Upper lobe of left lung (tissue), 6 donors: ENCODE measurements around the gene SGMS1. TPM values are rescaled to one million over a fixed set of nuclear protein-coding genes. Genes with fewer than 3 reads are reported as not detected.

Experiments
- ATAC-seq, 2 donors: fragments of 200-7000 bp; cut with Tn5 transposase; one replicate each; pipeline ENCODE4 v1.9.1; 2022; ENCODE audit warnings: mild to moderate bottlenecking in 2 of 2, moderate library complexity in 2 of 2; ENCODE audit not compliant: low FRiP score in 2 of 2
- DNase-seq, 2 donors: peaks; one replicate each; pipeline ENCODE4 v3.0.0-alpha.2; 2019 to 2020
- H3K27ac ChIP-seq, 4 donors: fragments of 200-600 bp; sonication (generic); one replicate each; pipeline ENCODE4 v1.5.1; 2016 to 2019
- H3K27me3 ChIP-seq, 4 donors: fragments of 200-600 bp; sonication (generic); one replicate each; pipeline ENCODE4 v1.5.1; 2017 to 2019
- H3K36me3 ChIP-seq, 4 donors: fragments of 200-600 bp; sonication (generic); one replicate each; pipeline ENCODE4 v1.5.1; 2016 to 2019
- H3K4me1 ChIP-seq, 4 donors: fragments of 200-600 bp; sonication (generic); one replicate each; pipeline ENCODE4 v1.5.1; 2018 to 2019
- H3K4me3 ChIP-seq, 4 donors: fragments of 200-600 bp; sonication (generic); one replicate each; pipeline ENCODE4 v1.5.1; 2017 to 2019; ENCODE audit warnings: mild to moderate bottlenecking in 2 of 4, moderate library complexity in 1 of 4
- H3K9me3 ChIP-seq, 4 donors: fragments of 200-600 bp; sonication (generic); one replicate each; pipeline ENCODE4 v1.5.1; 2018 to 2019
- EP300 ChIP-seq, 4 donors: sonication (generic); formaldehyde crosslinking; IDR thresholded peaks; one replicate each; pipeline ENCODE4 v1.5.1; 2017; ENCODE audit warnings: antibody characterized with exemption in 4 of 4, control low read depth in 2 of 4
- POLR2A ChIP-seq, 4 donors: fragments of 450-650 bp; IDR thresholded peaks; one replicate each; pipeline ENCODE4 v1.5.1; 2016 to 2017; ENCODE audit warnings: antibody characterized with exemption in 4 of 4, mild to moderate bottlenecking in 2 of 4
- POLR2AphosphoS5 ChIP-seq, 2 donors: sonication (generic); formaldehyde crosslinking; IDR thresholded peaks; one replicate each; pipeline ENCODE4 v1.5.1; 2017; ENCODE audit warnings: antibody characterized with exemption in 2 of 2
- WGBS, 2 donors: methylation state at CpG; one replicate each; pipeline ENCODE4 v1.1.5; 2017 to 2018; 5-methylcytosine and 5-hydroxymethylcytosine counted together
- total RNA-seq, 6 donors: library from RNA; depleted of rRNA in 4 of 6; stranded (reverse); fragments of >200 nt in 4 of 6; gene quantifications; one replicate each; pipeline versions ENCODE4 v1.1.0 to v1.2.1, GENCODE V29; 2016 to 2021
- TF ChIP-seq, protein P1 (sequence below), 6 experiments: fragments of 450-650 bp in 4 of 6; fragments of 200-600 bp in 2 of 6; sonication (generic) in 2 of 6; IDR thresholded peaks; one replicate each; pipeline ENCODE4 v1.5.1; 2016 to 2019; ENCODE audit warnings: antibody characterized with exemption in 6 of 6
- donor health status: DM: no; HTN: no; CAD: no; lungs with moderate emphysema.
- donor health status: DM: no; HTN: yes; CAD: no; lungs with severe emphysema.

SGMS1 gene
- total RNA-seq, 6 donors from 2014 or later, result 66.7 to 230 (median 173) TPM

DNA sequence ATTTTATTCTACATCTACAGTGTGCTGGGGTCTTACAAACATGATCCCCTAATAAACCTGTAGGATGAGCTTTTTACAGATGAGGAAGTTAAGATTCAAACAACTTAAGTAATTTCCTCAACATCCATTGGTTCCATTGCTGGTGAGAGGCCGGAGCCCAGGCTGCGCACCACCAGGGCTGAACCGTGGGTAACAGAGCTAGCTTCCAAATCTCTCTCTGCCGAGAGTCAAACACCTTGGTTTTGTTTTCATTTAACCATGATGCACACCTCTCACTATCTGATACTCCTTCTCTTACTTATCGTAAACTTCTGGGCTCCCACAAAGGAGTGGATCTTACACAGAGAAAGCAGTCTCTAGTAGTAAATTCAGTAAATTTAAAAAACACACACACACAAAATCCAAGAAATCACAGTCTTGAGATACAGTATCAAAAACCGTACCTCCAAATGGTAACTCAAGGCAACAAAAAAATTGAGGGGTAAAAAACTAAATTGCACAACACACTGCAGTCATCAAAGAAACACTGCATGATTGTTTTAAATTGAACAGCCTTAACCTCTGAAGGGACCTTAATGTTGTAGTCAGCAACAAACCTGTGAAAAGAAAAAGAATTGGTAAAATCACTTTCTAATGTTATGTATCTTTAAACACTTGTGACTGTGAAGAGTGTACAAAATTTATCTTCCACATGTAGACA lies 20.5 kb downstream of the SGMS1 start:
- no peak for DNase-seq

DNA sequence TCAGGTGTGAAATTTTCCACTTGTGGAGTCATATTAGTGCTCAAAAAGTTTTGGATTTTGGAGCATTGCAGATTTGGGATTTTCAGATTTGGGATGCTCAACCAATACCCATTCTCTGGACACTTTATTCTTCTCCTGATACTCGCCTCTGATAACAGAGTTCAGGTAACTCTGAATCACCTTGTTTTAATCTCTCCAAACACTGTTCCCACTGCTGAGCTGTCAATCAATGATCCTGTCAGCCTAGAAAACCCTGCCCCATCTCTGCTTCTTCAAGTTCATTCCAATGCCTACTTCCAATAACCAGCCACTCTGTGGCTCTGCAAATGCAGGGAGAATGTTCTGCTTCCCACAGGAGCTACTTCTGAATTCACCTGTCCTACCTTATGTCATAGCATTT lies 21.8 kb downstream of the SGMS1 start:
- WGBS, 2 donors, result 94 to 96% methylated on average over 1 of the region's 1 CpG
- Histone ChIP-seq H3K4me1 (peaks cover 52 to 71% (median 64%) of the 10 kb centered on the region in 4 donors), H3K9me3 (no peaks in the 10 kb centered on the region)

More for the DNA sequence above, 20.5 kb downstream of the SGMS1 start:
- no peaks in the 10 kb centered on the region for H3K27me3 ChIP-seq
- H3K27ac ChIP-seq, result peak overlapping the region in 2 of 4 donors; percentile 49
- no peak overlapping the region for H3K4me3 ChIP-seq
- WGBS, 2 donors, result 86 to 88% methylated on average over 6 of the region's 6 CpGs
- no peaks in the 10 kb centered on the region for H3K36me3 ChIP-seq
- ATAC-seq, result no peak
- TF ChIP-seq POLR2A (IDR thresholded peaks at IDR 0.05) (no peak), EP300 (IDR thresholded peaks at IDR 0.05) (no peak), POLR2AphosphoS5 (IDR thresholded peaks at IDR 0.05) (no peak)
- TF ChIP-seq, protein P1, sequence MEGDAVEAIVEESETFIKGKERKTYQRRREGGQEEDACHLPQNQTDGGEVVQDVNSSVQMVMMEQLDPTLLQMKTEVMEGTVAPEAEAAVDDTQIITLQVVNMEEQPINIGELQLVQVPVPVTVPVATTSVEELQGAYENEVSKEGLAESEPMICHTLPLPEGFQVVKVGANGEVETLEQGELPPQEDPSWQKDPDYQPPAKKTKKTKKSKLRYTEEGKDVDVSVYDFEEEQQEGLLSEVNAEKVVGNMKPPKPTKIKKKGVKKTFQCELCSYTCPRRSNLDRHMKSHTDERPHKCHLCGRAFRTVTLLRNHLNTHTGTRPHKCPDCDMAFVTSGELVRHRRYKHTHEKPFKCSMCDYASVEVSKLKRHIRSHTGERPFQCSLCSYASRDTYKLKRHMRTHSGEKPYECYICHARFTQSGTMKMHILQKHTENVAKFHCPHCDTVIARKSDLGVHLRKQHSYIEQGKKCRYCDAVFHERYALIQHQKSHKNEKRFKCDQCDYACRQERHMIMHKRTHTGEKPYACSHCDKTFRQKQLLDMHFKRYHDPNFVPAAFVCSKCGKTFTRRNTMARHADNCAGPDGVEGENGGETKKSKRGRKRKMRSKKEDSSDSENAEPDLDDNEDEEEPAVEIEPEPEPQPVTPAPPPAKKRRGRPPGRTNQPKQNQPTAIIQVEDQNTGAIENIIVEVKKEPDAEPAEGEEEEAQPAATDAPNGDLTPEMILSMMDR (IDR thresholded peaks at IDR 0.05), result no peak
- H3K9me3 ChIP-seq, result no peaks in the 10 kb centered on the region
- H3K4me1 ChIP-seq, result peaks cover 59 to 81% (median 71%) of the 10 kb centered on the region in 4 donors

DNA sequence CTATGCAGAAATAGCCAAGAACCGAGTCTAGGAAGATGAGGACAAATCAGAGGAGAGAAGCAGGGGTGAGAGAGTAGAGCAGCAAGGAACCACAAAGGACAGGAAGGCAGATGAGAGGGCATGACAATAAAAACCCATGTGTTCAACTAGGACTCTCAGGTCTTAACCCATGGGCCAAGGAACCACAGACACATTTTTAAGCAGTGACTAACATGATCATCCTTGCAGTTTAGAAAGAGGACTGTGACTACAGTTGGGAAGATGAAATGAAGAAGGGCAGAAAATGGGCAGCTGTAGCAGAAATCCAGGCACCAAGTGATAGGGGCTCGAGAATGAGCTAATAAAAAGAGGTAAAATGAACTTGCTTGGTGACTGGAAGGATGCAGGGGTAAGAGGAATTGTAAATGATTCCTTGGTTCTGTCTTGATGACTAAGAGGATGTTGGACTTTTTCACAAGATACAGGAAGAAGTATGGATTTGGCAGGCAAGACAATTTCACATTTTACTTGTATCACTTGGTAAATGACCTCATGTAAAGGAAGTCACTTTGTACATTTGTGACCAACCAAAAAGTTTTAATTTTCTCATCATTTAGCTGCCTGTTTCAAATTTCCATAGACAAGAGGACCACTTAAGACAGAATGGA lies 22.8 kb downstream of the SGMS1 start:
- no peak overlapping the region for H3K27ac ChIP-seq
- H3K4me1 ChIP-seq, result peaks cover 49 to 63% (median 55%) of the 10 kb centered on the region in 4 donors
- H3K9me3 ChIP-seq, result no peaks in the 10 kb centered on the region
- TF ChIP-seq POLR2A (IDR thresholded peaks at IDR 0.05) (no peak), EP300 (IDR thresholded peaks at IDR 0.05) (no peak), POLR2AphosphoS5 (IDR thresholded peaks at IDR 0.05) (no peak)
- TF ChIP-seq, protein P1 (IDR thresholded peaks at IDR 0.05), result no peak
- no peak for DNase-seq
- ATAC-seq, result no peak
- H3K27me3 ChIP-seq, result no peaks in the 10 kb centered on the region
- H3K36me3 ChIP-seq, result no peaks in the 10 kb centered on the region
- WGBS, 2 donors, result 61 to 90% methylated on average over 2 of the region's 2 CpGs
- H3K4me3 ChIP-seq, result no peak overlapping the region

More for the DNA sequence above, 21.8 kb downstream of the SGMS1 start:
- Histone ChIP-seq H3K4me3 (no peak overlapping the region), H3K27me3 (no peaks in the 10 kb centered on the region), H3K36me3 (no peaks in the 10 kb centered on the region), H3K27ac (no peak overlapping the region)
- DNase-seq (no peak), ATAC-seq (no peak)
- TF ChIP-seq POLR2A (IDR thresholded peaks at IDR 0.05), result no peak

DNA sequence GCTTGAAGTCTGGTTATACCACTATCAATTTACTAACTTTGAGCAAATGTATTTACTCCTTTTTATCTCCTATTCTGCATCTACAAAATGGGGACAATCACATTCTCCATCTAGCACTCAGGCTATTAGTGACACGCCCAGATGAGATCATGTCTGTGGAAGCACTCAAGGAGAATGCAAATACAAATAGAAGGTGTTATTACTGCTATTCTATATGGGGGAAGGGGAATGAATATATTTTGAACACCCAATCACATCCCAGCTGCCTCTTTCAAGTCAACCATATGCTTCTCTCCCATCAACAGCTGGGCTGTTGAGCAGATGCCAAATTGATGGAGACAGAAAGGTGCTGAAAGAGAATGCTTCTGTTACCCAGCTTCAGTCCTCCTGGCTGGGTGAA lies 23.5 kb downstream of the SGMS1 start:
- WGBS, 2 donors, result 63 to 89% methylated on average over 1 of the region's 1 CpG
- ATAC-seq (peak in 1 of 2 donors; percentile 62), DNase-seq (no peak)
- Histone ChIP-seq H3K36me3 (no peaks in the 10 kb centered on the region), H3K27me3 (no peaks in the 10 kb centered on the region), H3K9me3 (no peaks in the 10 kb centered on the region), H3K27ac (no peak overlapping the region), H3K4me3 (no peak overlapping the region), H3K4me1 (peaks cover 42 to 56% (median 49%) of the 10 kb centered on the region in 4 donors)
- TF ChIP-seq EP300 (IDR thresholded peaks at IDR 0.05), result no peak
- no peak for TF ChIP-seq POLR2AphosphoS5 (IDR thresholded peaks at IDR 0.05)
- TF ChIP-seq, protein P1 (IDR thresholded peaks at IDR 0.05), result no peak
- no peak for TF ChIP-seq POLR2A (IDR thresholded peaks at IDR 0.05)

DNA sequence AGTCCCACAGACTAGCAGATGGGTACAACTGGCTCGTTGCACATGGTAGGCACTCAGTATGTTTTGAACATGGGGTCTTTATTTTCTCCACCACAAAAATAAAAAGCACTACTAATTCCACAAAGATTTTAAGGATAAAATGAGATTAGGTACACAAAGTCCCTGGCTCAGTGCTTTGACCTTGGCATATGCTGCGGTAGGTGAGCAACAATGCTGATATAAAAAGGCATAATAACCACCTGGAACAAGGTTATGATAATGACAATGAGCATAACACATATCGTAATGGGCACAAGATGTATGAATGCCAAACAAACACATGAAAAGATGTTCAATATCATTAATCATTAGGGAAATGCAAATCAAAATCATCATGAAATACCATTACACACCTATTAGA lies 26.9 kb downstream of the SGMS1 start:
- no peaks in the 10 kb centered on the region for H3K27me3 ChIP-seq
- no peaks in the 10 kb centered on the region for H3K36me3 ChIP-seq
- 97 to 98% methylated on average over 3 of the region's 3 CpGs for WGBS, 2 donors
- ATAC-seq (no peak), DNase-seq (no peak)
- TF ChIP-seq POLR2AphosphoS5 (IDR thresholded peaks at IDR 0.05) (no peak), POLR2A (IDR thresholded peaks at IDR 0.05) (no peak), EP300 (IDR thresholded peaks at IDR 0.05) (no peak)
- TF ChIP-seq, protein P1 (IDR thresholded peaks at IDR 0.05), result no peak
- no peak overlapping the region for H3K27ac ChIP-seq
- H3K4me3 ChIP-seq, result no peak overlapping the region
- H3K9me3 ChIP-seq, result no peaks in the 10 kb centered on the region
- peaks cover 14 to 25% (median 18%) of the 10 kb centered on the region in 4 donors for H3K4me1 ChIP-seq
